Left lung (tissue), 10 donors: ENCODE results near the gene TANC1. TPM values are rescaled to one million over a fixed set of nuclear protein-coding genes. Genes with fewer than 3 reads are reported as not detected.

Experiments
- ATAC-seq: fragments of 200-7000 bp; cut with Tn5 transposase; one replicate; pipeline ENCODE4 v1.9.1; 2020; ENCODE audit warnings: moderate library complexity
- DNase-seq, 4 donors: peaks; one replicate each; pipeline ENCODE4 v3.0.0-alpha.2; 2013 to 2020
- H3K27ac ChIP-seq, 2 donors: fragments of 200-600 bp; sonication (generic) in 1 of 2; one replicate each; pipeline versions ENCODE4 v1.5.0 to v1.8.0; 2020 to 2021
- H3K27me3 ChIP-seq, 2 donors: fragments of 200-600 bp; sonication (generic) in 1 of 2; one replicate each; pipeline versions ENCODE4 v1.5.0 to v1.8.0; 2020 to 2021
- H3K36me3 ChIP-seq, 2 donors: fragments of 200-600 bp; sonication (generic) in 1 of 2; one replicate each; pipeline versions ENCODE4 v1.5.0 to v1.8.0; 2020 to 2021
- H3K4me1 ChIP-seq, 2 donors: fragments of 200-600 bp; one replicate each; pipeline ENCODE4 v1.8.0; 2021
- H3K4me3 ChIP-seq, 2 donors: fragments of 200-600 bp; sonication (generic) in 1 of 2; one replicate each; pipeline versions ENCODE4 v1.5.0 to v1.8.0; 2020 to 2021; ENCODE audit warnings: mild to moderate bottlenecking in 1 of 2
- H3K9me3 ChIP-seq, 2 donors: fragments of 200-600 bp; sonication (generic) in 1 of 2; one replicate each; pipeline versions ENCODE4 v1.5.0 to v1.8.0; 2020 to 2021
- intact Hi-C, 2 donors: fragments of 100-400 bp; cut with DNase I; formaldehyde crosslinking; loops; one replicate each; pipeline versions ENCODE4 v1.11.2 to v1.14.2; 2022
- polyA plus RNA-seq, 6 donors: library from polyadenylated mRNA; unstranded; fragments of 120-200 nt; gene quantifications; one replicate each; pipeline ENCODE4 v1.2.1, GENCODE V29; 2013; ENCODE audit not compliant: insufficient read length in 6 of 6
- total RNA-seq, 2 donors: library from RNA; stranded (reverse); fragmentation: NEBNext Ultra II Directional; extraction: Animal tissue kit (Norgen Biotek cat#: 25700); gene quantifications; one replicate each; pipeline ENCODE4 v1.2.1, GENCODE V29; 2021
- TF ChIP-seq, protein P1 (sequence below), 2 donors: fragments of 200-600 bp; sonication (generic) in 1 of 2; IDR thresholded peaks; one replicate each; pipeline versions ENCODE4 v1.5.0 to v1.8.0; 2021; ENCODE audit warnings: antibody characterized with exemption in 2 of 2
- donor health status: DM: no; HTN: yes; CAD: no.
- donor health status: DM: no; HTN: no; CAD: no.

Gene TANC1
- total and polyA plus RNA-seq, 8 donors = 40.1 to 76.6 (median 53.3) TPM

GRCh38 chr2:158943973-158944372 lies 24.5 kb upstream of the TANC1 start:
- ATAC-seq = peak; percentile 79
- Histone ChIP-seq H3K9me3 (no peaks in the 10 kb centered on the region), H3K27ac (no peak overlapping the region), H3K4me1 (no peaks in the 10 kb centered on the region), H3K4me3 (no peak overlapping the region), H3K36me3 (no peaks in the 10 kb centered on the region), H3K27me3 (no peaks in the 10 kb centered on the region)
- intact Hi-C loops = no loop called here
- TF ChIP-seq, protein P1, sequence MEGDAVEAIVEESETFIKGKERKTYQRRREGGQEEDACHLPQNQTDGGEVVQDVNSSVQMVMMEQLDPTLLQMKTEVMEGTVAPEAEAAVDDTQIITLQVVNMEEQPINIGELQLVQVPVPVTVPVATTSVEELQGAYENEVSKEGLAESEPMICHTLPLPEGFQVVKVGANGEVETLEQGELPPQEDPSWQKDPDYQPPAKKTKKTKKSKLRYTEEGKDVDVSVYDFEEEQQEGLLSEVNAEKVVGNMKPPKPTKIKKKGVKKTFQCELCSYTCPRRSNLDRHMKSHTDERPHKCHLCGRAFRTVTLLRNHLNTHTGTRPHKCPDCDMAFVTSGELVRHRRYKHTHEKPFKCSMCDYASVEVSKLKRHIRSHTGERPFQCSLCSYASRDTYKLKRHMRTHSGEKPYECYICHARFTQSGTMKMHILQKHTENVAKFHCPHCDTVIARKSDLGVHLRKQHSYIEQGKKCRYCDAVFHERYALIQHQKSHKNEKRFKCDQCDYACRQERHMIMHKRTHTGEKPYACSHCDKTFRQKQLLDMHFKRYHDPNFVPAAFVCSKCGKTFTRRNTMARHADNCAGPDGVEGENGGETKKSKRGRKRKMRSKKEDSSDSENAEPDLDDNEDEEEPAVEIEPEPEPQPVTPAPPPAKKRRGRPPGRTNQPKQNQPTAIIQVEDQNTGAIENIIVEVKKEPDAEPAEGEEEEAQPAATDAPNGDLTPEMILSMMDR (IDR thresholded peaks at IDR 0.05) = no peak
- peak in 1 of 4 donors; percentile 61 for DNase-seq

GRCh38 chr2:158948964-158949699 lies 19.3 kb upstream of the TANC1 start:
- Histone ChIP-seq H3K36me3 (no peaks in the 10 kb centered on the region), H3K27ac (no peak overlapping the region), H3K9me3 (no peaks in the 10 kb centered on the region), H3K4me1 (peaks cover 7 to 8% of the 10 kb centered on the region in 2 donors), H3K4me3 (no peak overlapping the region), H3K27me3 (no peaks in the 10 kb centered on the region)
- ATAC-seq (no peak), DNase-seq (no peak)
- TF ChIP-seq, protein P1 (IDR thresholded peaks at IDR 0.05) = no peak
- intact Hi-C loops = no loop called here

DNA sequence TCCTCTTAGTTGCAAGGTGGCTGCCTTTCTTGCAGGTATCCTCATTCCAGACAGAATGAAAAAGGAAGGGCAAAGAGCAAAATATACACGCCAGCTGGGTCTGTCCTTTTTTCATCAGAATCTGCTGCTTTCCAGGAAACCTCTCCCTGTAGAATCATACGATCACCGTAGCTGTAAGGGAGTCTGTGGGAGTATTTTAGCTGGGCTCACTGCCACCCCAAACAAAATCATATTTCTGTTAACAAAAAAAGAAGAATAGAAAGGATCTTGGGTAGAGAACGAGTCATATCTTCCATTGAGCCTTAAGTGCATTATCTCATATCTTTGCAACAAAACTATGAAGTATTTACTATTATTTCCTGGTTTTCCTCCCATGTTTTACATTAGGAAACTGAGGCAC lies 15.0 kb upstream of the TANC1 start:
- ATAC-seq = peak; percentile 18
- H3K4me1 ChIP-seq = peaks cover 13 to 14% of the 10 kb centered on the region in 2 donors
- no peaks in the 10 kb centered on the region for H3K36me3 ChIP-seq
- TF ChIP-seq, protein P1 (IDR thresholded peaks at IDR 0.05) = no peak
- peak overlapping the region in 1 of 2 donors; percentile 5 for H3K27ac ChIP-seq
- intact Hi-C loops = no loop called here
- no peaks in the 10 kb centered on the region for H3K27me3 ChIP-seq
- no peak for DNase-seq
- no peaks in the 10 kb centered on the region for H3K9me3 ChIP-seq
- H3K4me3 ChIP-seq = no peak overlapping the region

GRCh38 chr2:158953926-158954763 lies 14.3 kb upstream of the TANC1 start:
- TF ChIP-seq, protein P1 (IDR thresholded peaks at IDR 0.05) = no peak
- DNase-seq = peak in 3 of 4 donors; percentile 31 to 71 (median 60)
- intact Hi-C loops = no loop called here
- no peaks in the 10 kb centered on the region for H3K36me3 ChIP-seq
- H3K27ac ChIP-seq = peak overlapping the region; percentile 5 to 23
- no peaks in the 10 kb centered on the region for H3K27me3 ChIP-seq
- H3K4me1 ChIP-seq = peaks cover 13 to 14% of the 10 kb centered on the region in 2 donors
- ATAC-seq = peak; percentile 88
- no peak overlapping the region for H3K4me3 ChIP-seq
- no peaks in the 10 kb centered on the region for H3K9me3 ChIP-seq

DNA sequence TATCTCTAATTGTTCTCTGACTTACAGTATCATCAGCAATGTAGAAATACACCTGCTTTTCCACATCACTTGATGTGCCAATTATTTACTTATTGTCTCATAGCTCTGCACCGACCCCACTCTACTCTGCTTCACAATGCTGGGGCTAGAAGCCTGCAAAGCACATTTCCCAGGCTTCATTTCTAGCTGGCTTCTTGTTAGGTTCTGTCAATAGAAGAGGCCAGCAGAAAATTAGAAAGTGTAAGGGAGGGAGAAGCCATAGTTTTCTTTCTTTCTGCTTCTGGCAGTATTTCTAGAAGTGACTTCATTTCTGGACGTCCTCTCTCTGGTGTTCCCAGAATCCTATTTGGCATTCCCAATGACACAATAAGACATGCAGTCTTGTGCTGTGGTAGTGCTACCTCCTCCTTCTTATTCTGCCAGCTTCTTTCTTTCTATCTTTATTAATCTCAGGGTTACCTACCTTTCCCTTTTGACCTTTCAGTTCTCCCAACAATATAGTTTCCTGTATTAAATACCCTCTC lies 12.5 kb upstream of the TANC1 start:
- Histone ChIP-seq H3K4me1 (peaks cover 13 to 14% of the 10 kb centered on the region in 2 donors), H3K36me3 (no peaks in the 10 kb centered on the region), H3K27me3 (no peaks in the 10 kb centered on the region), H3K9me3 (no peaks in the 10 kb centered on the region), H3K4me3 (no peak overlapping the region), H3K27ac (no peak overlapping the region)
- TF ChIP-seq, protein P1 (IDR thresholded peaks at IDR 0.05) = no peak
- intact Hi-C loops = no loop called here
- no peak for DNase-seq
- no peak for ATAC-seq
